22Rv1 (cell line): ENCODE data around the gene KIFC1.

ENCODE experiments used
- CTCF ChIP-seq: fragments of 450-650 bp; IDR thresholded peaks from 2 replicates; pipeline ENCODE4 v1.5.1; 2017; ENCODE audit warnings: mild to moderate bottlenecking
- ZFX ChIP-seq: fragments of 450-650 bp; IDR thresholded peaks from 2 replicates; pipeline ENCODE4 v1.6.1; 2017; ENCODE audit warnings: antibody characterized with exemption, borderline replicate concordance

DNA sequence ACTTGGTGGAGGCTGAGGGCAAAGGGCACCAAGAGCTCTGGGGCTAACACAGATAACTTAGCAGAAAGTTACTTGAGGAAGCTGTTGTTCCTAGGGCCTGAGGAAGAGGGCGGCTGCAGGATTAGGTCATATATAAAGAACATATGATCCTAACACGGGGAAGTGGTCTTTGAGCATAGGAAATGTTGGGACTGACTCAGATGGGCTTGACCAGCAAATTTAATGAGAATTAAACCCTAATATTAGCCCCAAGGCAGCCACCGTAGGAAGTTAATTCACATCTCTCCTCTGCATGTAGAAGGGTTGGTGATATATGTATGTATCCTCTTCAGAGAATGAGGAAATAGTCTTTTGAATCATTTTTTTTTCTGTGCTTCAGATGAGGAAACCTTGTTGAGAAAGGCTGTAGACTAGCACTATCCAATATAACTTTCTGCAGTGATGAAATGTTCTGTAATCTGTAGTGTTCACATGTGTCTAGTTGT lies 53.5 kb downstream of the KIFC1 start:
- no peak for TF ChIP-seq CTCF
- no peak for TF ChIP-seq ZFX
